Activated CD8-positive, alpha-beta memory T cell treated with anti-CD3 and anti-CD28 coated beads, Interleukin-2, amount 50 U/mL, for 1 hour (primary cell): ENCODE data around the gene GOLGA6D.
"Not testable (repeated sequence)": the region's sequence is repeated elsewhere in the genome, so short reads cannot be mapped to it uniquely, and the experiment has no call there.

Source experiments
- DNase-seq: peaks from one replicate; pipeline ENCODE4 v3.0.0-alpha.2; 2020; ENCODE audit errors: extremely low read depth

Gene GOLGA6D

GRCh38 chr15:75282572-75282971 lies at the start of gene GOLGA6D:
Gene GOLGA6D (plus strand): TSS chr15:75282835. CDS start chr15:75282876, 41 bp downstream.
- not testable (repeated sequence) for DNase-seq

- no peak for DNase-seq
These were observed 49.0 kb upstream of the GOLGA6D start for GRCh38 chr15:75233504-75234190.

GRCh38 chr15:75234191-75234810 lies 48.3 kb upstream of the GOLGA6D start:
- DNase-seq: no peak

GRCh38 chr15:75235051-75235673 lies 47.5 kb upstream of the GOLGA6D start:
- no peak for DNase-seq

GRCh38 chr15:75235760-75236729 lies 46.6 kb upstream of the GOLGA6D start:
- no peak for DNase-seq

- no peak for DNase-seq
These were observed 45.2 kb upstream of the GOLGA6D start for GRCh38 chr15:75237316-75237982.

GRCh38 chr15:75238150-75238549 lies 44.5 kb upstream of the GOLGA6D start:
- DNase-seq: no peak

- not testable (repeated sequence) for DNase-seq
These were observed 36.9 kb upstream of the GOLGA6D start for GRCh38 chr15:75245741-75246140.

GRCh38 chr15:75248991-75249390 lies 33.6 kb upstream of the GOLGA6D start:
- DNase-seq: not testable (repeated sequence)

- DNase-seq: no peak
These were observed 32.9 kb upstream of the GOLGA6D start for GRCh38 chr15:75249726-75250125.

GRCh38 chr15:75251343-75251742 lies 31.3 kb upstream of the GOLGA6D start:
- DNase-seq: not testable (repeated sequence)

- not testable (repeated sequence) for DNase-seq
These were observed 30.4 kb upstream of the GOLGA6D start for GRCh38 chr15:75252285-75252684.

- not testable (repeated sequence) for DNase-seq
These were observed 24.6 kb upstream of the GOLGA6D start, which contains the start of gene GOLGA6C for GRCh38 chr15:75258034-75258433. Gene GOLGA6C (plus strand): TSS chr15:75258334. CDS start chr15:75258599, 265 bp downstream.

GRCh38 chr15:75258620-75259343 lies 23.9 kb upstream of the GOLGA6D start:
- not testable (repeated sequence) for DNase-seq

- DNase-seq: not testable (repeated sequence)
These were observed 22.8 kb upstream of the GOLGA6D start for GRCh38 chr15:75259873-75260272.

- not testable (repeated sequence) for DNase-seq
These were observed 8.8 kb upstream of the GOLGA6D start for GRCh38 chr15:75273751-75274359.

GRCh38 chr15:75274509-75275107 lies 8.0 kb upstream of the GOLGA6D start:
- not testable (repeated sequence) for DNase-seq

- DNase-seq: not testable (repeated sequence)
These were observed 7.0 kb upstream of the GOLGA6D start for GRCh38 chr15:75275617-75276016.

GRCh38 chr15:75278497-75278896 lies 4.1 kb upstream of the GOLGA6D start:
- DNase-seq: not testable (repeated sequence)
